Endothelial cell of umbilical vein (primary cell): Measurements from ENCODE around the gene UBA52. TPM values are rescaled to one million over a fixed set of nuclear protein-coding genes. Genes with fewer than 3 reads are reported as not detected.

Experiments
- BruUV-seq: library from RNA; stranded (reverse); fragments of 400-500 nt; replicated peaks from 2 replicates; lab custom pipeline; 2021; lab: Mats Ljungman, UMichigan
- CTCF ChIA-PET: fragments of 300-600, 350-600 bp; sonication (Branson Sonifier 250); formaldehyde crosslinking; loops from one replicate; lab custom pipeline; 2021; ENCODE audit warnings: antibody characterized with exemption, inconsistent platforms; lab: Charles Lee
- POLR2A ChIA-PET: fragments of 300-600, 350-600 bp; sonication (Branson Sonifier 250); formaldehyde crosslinking; loops from one replicate; lab custom pipeline; 2021; ENCODE audit warnings: antibody characterized with exemption, inconsistent platforms; lab: Charles Lee
- DNase-seq: peaks from one replicate; pipeline ENCODE4 v3.0.0-alpha.2; 2011; ENCODE audit warnings: low read depth, low spot score
- FAIRE-seq: peaks from 2 replicates; lab custom pipeline; 2011; peaks lifted over from hg19 to GRCh38; lab: Jason Lieb, UNC
- H2AFZ ChIP-seq: 2 replicates; pipeline ENCODE4 v1.6.0; 2012; ENCODE audit warnings: low read depth, low read length, control low read depth, inconsistent platforms
- H3K27ac ChIP-seq: 2 replicates; pipeline ENCODE4 v1.5.1; 2011; ENCODE audit warnings: low read depth, mild to moderate bottlenecking, control low read depth, low read length, moderate library complexity; ENCODE audit not compliant: insufficient read depth
- H3K27me3 ChIP-seq, 2 experiments: 2 replicates each; pipeline versions ENCODE4 v1.6.0 to v1.6.1; 2011; ENCODE audit warnings: low read length in 2 of 2, mixed read lengths in 1 of 2; ENCODE audit not compliant: control insufficient read depth in 2 of 2, insufficient read depth in 2 of 2
- H3K36me3 ChIP-seq, 2 experiments: 2 replicates in 1 of 2; 3 replicates in 1 of 2; pipeline ENCODE4 v1.5.1; 2011; ENCODE audit warnings: low read length in 2 of 2, mild to moderate bottlenecking in 1 of 2, moderate library complexity in 1 of 2; ENCODE audit not compliant: control insufficient read depth in 2 of 2, insufficient read depth in 2 of 2; ENCODE audit errors: extremely low read depth in 1 of 2
- H3K4me1 ChIP-seq: 3 replicates; pipeline ENCODE4 v1.5.1; 2011; ENCODE audit warnings: mild to moderate bottlenecking, low read length; ENCODE audit not compliant: control insufficient read depth, insufficient read depth; ENCODE audit errors: extremely low read depth
- H3K4me2 ChIP-seq: 2 replicates; pipeline ENCODE4 v1.6.1; 2011; ENCODE audit warnings: low read length, control low read depth, mixed read lengths; ENCODE audit not compliant: insufficient read depth
- H3K4me3 ChIP-seq, 3 experiments: fragments of 200-600 bp in 1 of 3; sonication (generic), shearing (Covaris generic) in 1 of 3; replicated peaks in 1 of 3; 2 replicates each; pipeline ENCODE4 v1.5.1; 2011 to 2016; ENCODE audit warnings: control low read depth in 3 of 3, low read length in 3 of 3, mild to moderate bottlenecking in 2 of 3, inconsistent platforms in 1 of 3, low read depth in 1 of 3, moderate library complexity in 1 of 3; ENCODE audit not compliant: insufficient read depth in 1 of 3
- H3K79me2 ChIP-seq: 2 replicates; pipeline ENCODE4 v1.6.0; 2012; ENCODE audit warnings: low read length, inconsistent platforms; ENCODE audit not compliant: control insufficient read depth, insufficient read depth
- H3K9ac ChIP-seq: replicated peaks from 2 replicates; pipeline ENCODE3; 2011; ENCODE audit warnings: low read length, control low read depth; ENCODE audit not compliant: insufficient read depth; ENCODE audit errors: extremely low read depth
- H3K9me1 ChIP-seq: replicated peaks from 3 replicates; pipeline ENCODE4 v1.6.0; 2011; ENCODE audit warnings: mild to moderate bottlenecking, low read length; ENCODE audit not compliant: control insufficient read depth, insufficient read depth; ENCODE audit errors: extremely low read depth
- H3K9me3 ChIP-seq: replicated peaks from 2 replicates; pipeline ENCODE4 v1.5.1; 2012; ENCODE audit warnings: low read length, inconsistent platforms; ENCODE audit not compliant: control insufficient read depth, insufficient read depth
- H4K20me1 ChIP-seq: replicated peaks from 2 replicates; pipeline ENCODE3; 2011; ENCODE audit warnings: mild to moderate bottlenecking, low read length; ENCODE audit not compliant: control insufficient read depth, insufficient read depth; ENCODE audit errors: extremely low read depth
- EZH2 ChIP-seq: IDR thresholded peaks from 2 replicates; pipeline ENCODE4 v1.6.1; 2012; ENCODE audit warnings: borderline replicate concordance, low read depth, mild to moderate bottlenecking, moderate library complexity, low read length, inconsistent platforms; ENCODE audit not compliant: severe bottlenecking
- FOS ChIP-seq: IDR thresholded peaks from 2 replicates; pipeline ENCODE4 v1.6.1; 2011; ENCODE audit warnings: mild to moderate bottlenecking, low read length, moderate library complexity, borderline replicate concordance; ENCODE audit not compliant: insufficient read depth
- GATA2 ChIP-seq: IDR thresholded peaks from 2 replicates; pipeline ENCODE4 v1.7.0; 2011; ENCODE audit warnings: low read depth, mild to moderate bottlenecking, moderate library complexity, mixed read lengths, low read length; ENCODE audit not compliant: insufficient read length, insufficient read depth
- JUN ChIP-seq: IDR thresholded peaks from 2 replicates; pipeline ENCODE4 v1.6.1; 2011; ENCODE audit warnings: borderline replicate concordance, low read depth; ENCODE audit not compliant: insufficient read length, insufficient read depth
- MYC ChIP-seq: IDR thresholded peaks from one replicate; pipeline ENCODE4 v1.6.1; 2011; ENCODE audit warnings: mild to moderate bottlenecking, low read depth, low read length
- POLR2A ChIP-seq: IDR thresholded peaks from 2 replicates; pipeline ENCODE4 v1.6.1; 2012; ENCODE audit warnings: low read depth, mild to moderate bottlenecking, control low read depth, low read length
- POLR2AphosphoS5 ChIP-seq: IDR thresholded peaks from 2 replicates; pipeline ENCODE4 v1.6.1; 2012; ENCODE audit warnings: low read depth, mild to moderate bottlenecking, control low read depth, low read length, moderate library complexity; ENCODE audit not compliant: insufficient read depth
- dilution Hi-C: fragments of 300-500 bp; cut with MboI; formaldehyde crosslinking; loops from one replicate; pipeline ENCODE4 v1.15.0; 2019; ENCODE audit warnings: low sequenced_read_pairs; ENCODE audit not compliant: extremely low pct_ligation_motif_present
- intact Hi-C: fragments of 100-400 bp; cut with micrococcal nuclease; formaldehyde crosslinking; loops from one replicate; pipeline ENCODE4 v1.10.0; 2022
- polyA plus RNA-seq, 4 experiments: library from polyadenylated mRNA; depleted of rRNA in 3 of 4; stranded (reverse) in 3 of 4; unstranded in 1 of 4; fragments of >200 nt; gene quantifications; 2 replicates each; pipeline versions ENCODE4 v1.2.1 to v1.2.3, GENCODE V29; 2011 to 2012; ENCODE audit warnings: missing spikeins in 1 of 4
- total RNA-seq: library from RNA; stranded (reverse); gene quantifications from 2 replicates; pipeline ENCODE4 v1.2.3, GENCODE V29; 2021
- TF ChIP-seq, protein P1 (sequence below): IDR thresholded peaks from 2 replicates; pipeline ENCODE4 v1.6.1; 2011; ENCODE audit not compliant: insufficient read depth, insufficient read length
- TF ChIP-seq, protein P2 (sequence below), 2 donors: IDR thresholded peaks; 1 replicate in 1 of 2; 2 replicates in 1 of 2; pipeline ENCODE4 v1.5.1; 2011; ENCODE audit warnings: low read length in 2 of 2, mild to moderate bottlenecking in 2 of 2, moderate library complexity in 2 of 2, control low read depth in 1 of 2, inconsistent platforms in 1 of 2, low read depth in 1 of 2; ENCODE audit not compliant: insufficient read depth in 1 of 2; ENCODE audit errors: extremely low read depth in 1 of 2

UBA52 gene
- total and polyA plus RNA-seq, 2 donors (not counting 3 experiments of a cell fraction or from before 2014, with no cell fraction given): 1,221 to 3,506 TPM

DNA sequence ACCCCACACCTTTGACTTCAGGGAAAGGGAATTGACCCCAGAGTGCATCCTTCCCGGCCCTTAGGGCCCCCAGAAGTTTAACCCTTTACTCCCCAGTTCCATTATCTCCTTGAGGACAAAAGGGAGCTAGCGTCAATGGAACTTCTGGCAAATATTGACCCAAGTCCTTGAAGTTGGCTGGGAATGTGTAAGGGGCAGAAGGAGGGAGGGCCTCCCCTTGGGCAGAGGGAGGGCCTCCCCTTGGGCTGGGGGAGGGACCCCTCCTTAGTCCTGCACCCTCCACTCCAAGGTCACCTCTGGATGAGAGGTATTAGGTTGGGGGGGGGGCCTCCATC lies 38.0 kb downstream of the UBA52 start:
- H3K9ac ChIP-seq: no peak overlapping the region
- no TSS peak for BruUV-seq
- peaks cover 16% of the 10 kb centered on the region for H3K4me1 ChIP-seq
- dilution Hi-C loops: no loop called here
- TF ChIP-seq POLR2AphosphoS5: no peak
- no peak for TF ChIP-seq FOS
- no peak for TF ChIP-seq POLR2A
- TF ChIP-seq EZH2: no peak
- TF ChIP-seq JUN: no peak
- no peak for TF ChIP-seq MYC
- TF ChIP-seq, protein P1, sequence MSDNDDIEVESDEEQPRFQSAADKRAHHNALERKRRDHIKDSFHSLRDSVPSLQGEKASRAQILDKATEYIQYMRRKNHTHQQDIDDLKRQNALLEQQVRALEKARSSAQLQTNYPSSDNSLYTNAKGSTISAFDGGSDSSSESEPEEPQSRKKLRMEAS: no peak
- TF ChIP-seq, protein P2, sequence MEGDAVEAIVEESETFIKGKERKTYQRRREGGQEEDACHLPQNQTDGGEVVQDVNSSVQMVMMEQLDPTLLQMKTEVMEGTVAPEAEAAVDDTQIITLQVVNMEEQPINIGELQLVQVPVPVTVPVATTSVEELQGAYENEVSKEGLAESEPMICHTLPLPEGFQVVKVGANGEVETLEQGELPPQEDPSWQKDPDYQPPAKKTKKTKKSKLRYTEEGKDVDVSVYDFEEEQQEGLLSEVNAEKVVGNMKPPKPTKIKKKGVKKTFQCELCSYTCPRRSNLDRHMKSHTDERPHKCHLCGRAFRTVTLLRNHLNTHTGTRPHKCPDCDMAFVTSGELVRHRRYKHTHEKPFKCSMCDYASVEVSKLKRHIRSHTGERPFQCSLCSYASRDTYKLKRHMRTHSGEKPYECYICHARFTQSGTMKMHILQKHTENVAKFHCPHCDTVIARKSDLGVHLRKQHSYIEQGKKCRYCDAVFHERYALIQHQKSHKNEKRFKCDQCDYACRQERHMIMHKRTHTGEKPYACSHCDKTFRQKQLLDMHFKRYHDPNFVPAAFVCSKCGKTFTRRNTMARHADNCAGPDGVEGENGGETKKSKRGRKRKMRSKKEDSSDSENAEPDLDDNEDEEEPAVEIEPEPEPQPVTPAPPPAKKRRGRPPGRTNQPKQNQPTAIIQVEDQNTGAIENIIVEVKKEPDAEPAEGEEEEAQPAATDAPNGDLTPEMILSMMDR (IDR thresholded peaks at IDR 0.05; ENCODE audit: extremely low read depth in 1 of 2, insufficient read depth in 1 of 2, low read depth in 1 of 2, low read length in 2 of 2): no peak
- no peak for TF ChIP-seq GATA2
- CTCF ChIA-PET: no interaction called here
- no peak overlapping the region for H3K4me3 ChIP-seq
- H3K9me1 ChIP-seq: no peaks in the 10 kb centered on the region
- H2AFZ ChIP-seq: no peak overlapping the region
- H3K27me3 ChIP-seq: peaks cover 75 to 88% of the 10 kb centered on the region in 2 experiments
- H3K79me2 ChIP-seq: no peaks in the 10 kb centered on the region
- no peak for DNase-seq
- H3K4me2 ChIP-seq: no peak overlapping the region
- no peaks in the 10 kb centered on the region for H3K9me3 ChIP-seq
- POLR2A ChIA-PET: no interaction called here
- intact Hi-C loops: loop anchor here (1.0 kb wide), 1 partner anchor 27 kb away; no protein-coding TSS in a partner anchor
- no peak overlapping the region for H3K27ac ChIP-seq
- no peaks in the 10 kb centered on the region for H3K36me3 ChIP-seq
- no peaks in the 10 kb centered on the region for H4K20me1 ChIP-seq
- FAIRE-seq: no peak
